ENCODE measurements around the gene BHLHE23. TPM values are rescaled to one million over a fixed set of nuclear protein-coding genes. Genes with fewer than 3 reads are reported as not detected.

BHLHE23 gene
- total RNA-seq, 4 donors from 2014 or later = not detected

GRCh38 chr20:63008541-63009044 is 1.8 kb upstream of the BHLHE23 start:
- Histone ChIP-seq H3K36me3 (no peaks in the 10 kb centered on the region), H3K4me3 (no peak overlapping the region), H3K4me1 (peaks cover 0 to 46% (median 6%) of the 10 kb centered on the region in 4 donors), H3K9me3 (peaks cover 0 to 17% (median 3%) of the 10 kb centered on the region in 4 donors), H3K27me3 (peaks cover 0 to 96% of the 10 kb centered on the region in 2 donors), H3K27ac (no peak overlapping the region)
- 14 to 18% methylated on average over 20 to 21 of the region's 21 CpGs for WGBS, 2 donors
- no peak for TF ChIP-seq POLR2A (IDR thresholded peaks at IDR 0.05)
- TF ChIP-seq EP300 (IDR thresholded peaks at IDR 0.05) = no peak
- DNase-seq (ENCODE audit: low spot score in 2 of 2) = no peak

DNA sequence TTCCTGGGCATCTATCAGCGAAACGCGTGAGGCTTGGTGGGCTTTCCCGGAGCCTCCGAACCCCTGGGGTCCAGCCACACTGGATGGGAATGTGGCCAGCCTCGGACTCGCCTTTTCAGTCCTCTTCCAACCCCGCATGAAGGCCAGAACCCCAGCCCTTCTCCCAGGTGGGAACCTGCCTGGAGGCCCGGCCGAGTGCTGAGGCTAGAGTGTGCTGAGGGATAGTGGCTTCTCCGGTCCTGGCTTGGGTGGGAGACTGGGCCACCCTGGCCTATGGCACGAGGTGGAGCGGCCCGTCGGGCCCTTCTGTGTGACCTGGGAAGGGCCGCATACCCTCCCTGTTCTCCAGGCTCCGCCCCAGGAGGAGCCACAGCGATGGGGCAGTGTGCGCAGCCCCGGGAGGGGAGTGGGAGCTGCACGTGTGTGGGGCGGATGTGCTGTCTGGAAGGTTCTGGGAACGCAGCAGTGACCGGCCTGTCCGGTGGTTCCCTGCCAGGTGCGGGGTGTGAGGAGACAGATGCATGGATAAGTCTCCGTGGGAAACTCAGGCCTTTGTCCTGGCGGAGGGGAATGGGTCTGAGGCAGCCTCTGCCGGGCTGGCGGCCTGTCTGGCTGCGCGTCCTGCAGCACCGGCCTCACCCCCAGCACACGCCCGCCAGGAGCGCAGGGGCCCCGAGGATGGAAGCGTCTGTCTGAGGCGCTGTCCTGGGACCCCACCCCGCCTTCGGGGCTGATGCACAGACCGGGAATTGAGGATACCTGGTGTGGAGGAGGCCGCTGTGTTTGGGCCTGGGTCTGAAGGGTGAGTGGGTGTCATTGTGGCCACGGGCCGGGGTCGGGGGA is 1.1 kb upstream of the BHLHE23 start:
- TF ChIP-seq CTCF (IDR thresholded peaks at IDR 0.05) (no peak), EP300 (IDR thresholded peaks at IDR 0.05) (no peak), POLR2A (IDR thresholded peaks at IDR 0.05) (no peak)
- peaks cover 0 to 9% (median 0%) of the 10 kb centered on the region in 4 donors for H3K9me3 ChIP-seq
- H3K4me3 ChIP-seq = no peak overlapping the region
- no peak overlapping the region for H3K27ac ChIP-seq
- H3K4me1 ChIP-seq = peaks cover 0 to 46% (median 6%) of the 10 kb centered on the region in 4 donors
- H3K27me3 ChIP-seq = peaks cover 0 to 97% of the 10 kb centered on the region in 2 donors
- no peaks in the 10 kb centered on the region for H3K36me3 ChIP-seq
- 12 to 18% methylated on average over 32 to 41 of the region's 46 CpGs for WGBS, 2 donors
- no peak for DNase-seq (ENCODE audit: low spot score in 2 of 2)

GRCh38 chr20:63007360-63007645 is 539 bp upstream of the BHLHE23 start:
- Histone ChIP-seq H3K4me1 (peaks cover 0 to 46% (median 6%) of the 10 kb centered on the region in 4 donors), H3K36me3 (no peaks in the 10 kb centered on the region), H3K4me3 (no peak overlapping the region), H3K27me3 (peaks cover 0 to 97% of the 10 kb centered on the region in 2 donors), H3K9me3 (peaks cover 0 to 4% (median 0%) of the 10 kb centered on the region in 4 donors), H3K27ac (no peak overlapping the region)
- DNase-seq (ENCODE audit: low spot score in 2 of 2) = no peak
- no peak for TF ChIP-seq POLR2A (IDR thresholded peaks at IDR 0.05)
- TF ChIP-seq EP300 (IDR thresholded peaks at IDR 0.05) = no peak
- no peak for TF ChIP-seq CTCF (IDR thresholded peaks at IDR 0.05)
- WGBS, 2 donors = 2 to 3% methylated on average over 11 to 14 of the region's 24 CpGs

DNA sequence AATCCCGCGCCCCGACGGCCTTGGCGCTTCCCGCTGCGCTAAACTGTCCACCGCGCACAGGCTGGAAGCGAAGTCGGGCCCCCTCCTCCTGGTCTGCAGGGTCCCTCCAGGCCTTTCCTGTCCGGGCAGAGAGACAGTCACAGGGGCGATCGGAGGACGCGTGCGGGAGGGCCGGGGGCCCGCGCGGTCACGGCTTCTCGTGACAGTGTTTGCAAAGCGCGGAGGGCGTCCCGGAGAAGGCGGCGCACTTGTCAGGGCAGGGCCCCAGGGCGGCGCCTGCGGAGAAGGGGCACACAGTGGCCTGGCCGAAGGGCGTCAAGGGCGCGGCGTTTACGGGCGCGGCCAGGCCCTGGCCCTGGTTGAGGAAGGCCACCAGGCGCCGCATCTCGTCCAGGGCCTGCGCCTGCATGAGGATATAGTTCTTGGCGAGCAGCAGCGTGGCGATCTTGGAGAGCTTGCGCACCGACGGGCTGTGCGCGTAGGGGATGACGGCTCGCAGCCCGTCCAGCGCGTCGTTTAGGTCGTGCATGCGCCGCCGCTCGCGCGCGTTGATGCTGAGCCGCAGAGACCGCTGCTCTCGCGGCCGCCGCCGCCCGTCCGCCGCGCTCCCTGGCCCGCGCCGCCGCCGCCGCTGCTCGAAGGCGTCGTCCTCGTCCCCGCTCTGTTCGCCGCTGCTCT is 763 bp downstream of the BHLHE23 start:
- Histone ChIP-seq H3K4me3 (no peak overlapping the region), H3K27me3 (peaks cover 0 to 97% of the 10 kb centered on the region in 2 donors), H3K4me1 (peaks cover 0 to 46% (median 6%) of the 10 kb centered on the region in 4 donors), H3K27ac (no peak overlapping the region), H3K36me3 (no peaks in the 10 kb centered on the region), H3K9me3 (peaks cover 0 to 4% (median 0%) of the 10 kb centered on the region in 4 donors)
- TF ChIP-seq CTCF (IDR thresholded peaks at IDR 0.05) (no peak), EP300 (IDR thresholded peaks at IDR 0.05) (no peak), POLR2A (IDR thresholded peaks at IDR 0.05) (no peak)
- DNase-seq (ENCODE audit: low spot score in 2 of 2) = no peak
- WGBS, 2 donors = 0 to 4% methylated on average over 5 to 52 of the region's 90 CpGs

- 3 to 5% methylated on average over 33 to 41 of the region's 43 CpGs for WGBS, 2 donors
- H3K27me3 ChIP-seq = peaks cover 0 to 96% of the 10 kb centered on the region in 2 donors
Observed at GRCh38 chr20:63005365-63005861, 1.4 kb downstream of the BHLHE23 start.

More at GRCh38 chr20:63005365-63005861, 1.4 kb downstream of the BHLHE23 start:
- Histone ChIP-seq H3K27ac (no peak overlapping the region), H3K4me3 (no peak overlapping the region), H3K9me3 (no peaks in the 10 kb centered on the region), H3K36me3 (no peaks in the 10 kb centered on the region), H3K4me1 (peaks cover 0 to 46% (median 6%) of the 10 kb centered on the region in 4 donors)
- no peak for TF ChIP-seq EP300 (IDR thresholded peaks at IDR 0.05)
- no peak for TF ChIP-seq CTCF (IDR thresholded peaks at IDR 0.05)
- TF ChIP-seq POLR2A (IDR thresholded peaks at IDR 0.05) = no peak
- no peak for DNase-seq (ENCODE audit: low spot score in 2 of 2)

Measured in tibial nerve (tissue), 4 donors.